Body of pancreas (tissue), 4 donors: ENCODE results near the gene SEZ6L2.

ENCODE experiments used
- POLR2A ChIP-seq, 3 donors: fragments of 450-650 bp; IDR thresholded peaks; one replicate each; pipeline ENCODE4 v1.6.1; 2016; ENCODE audit warnings: antibody characterized with exemption in 3 of 3, mild to moderate bottlenecking in 2 of 3
- TF ChIP-seq, protein P1 (sequence below), 7 experiments: fragments of 450-650 bp in 4 of 7; fragments of 200-600 bp in 3 of 7; sonication (generic) in 3 of 7; IDR thresholded peaks; one replicate each; pipeline ENCODE4 v1.5.1; 2016 to 2019; ENCODE audit warnings: antibody characterized with exemption in 7 of 7

DNA sequence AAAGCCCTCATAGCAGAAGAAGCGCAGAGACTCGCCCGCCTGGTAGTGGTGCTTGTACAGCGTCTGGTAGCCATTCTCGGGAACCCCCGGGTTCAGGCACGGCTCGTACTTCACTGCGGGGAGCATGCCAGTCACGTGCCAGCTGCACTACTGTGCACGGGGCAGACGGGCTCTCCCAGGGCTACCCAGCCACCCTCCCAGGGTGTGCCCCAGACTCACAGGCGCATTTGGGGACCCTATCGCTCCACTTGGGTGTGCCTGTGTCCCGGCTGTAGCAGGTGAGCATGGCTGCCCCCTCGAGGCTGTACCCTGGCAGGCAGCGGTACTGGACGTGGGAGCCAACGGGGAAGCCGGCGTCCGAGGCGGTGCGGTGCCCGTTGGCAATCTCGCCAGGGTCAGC is 26.0 kb downstream of the SEZ6L2 start:
- TF ChIP-seq, protein P1, sequence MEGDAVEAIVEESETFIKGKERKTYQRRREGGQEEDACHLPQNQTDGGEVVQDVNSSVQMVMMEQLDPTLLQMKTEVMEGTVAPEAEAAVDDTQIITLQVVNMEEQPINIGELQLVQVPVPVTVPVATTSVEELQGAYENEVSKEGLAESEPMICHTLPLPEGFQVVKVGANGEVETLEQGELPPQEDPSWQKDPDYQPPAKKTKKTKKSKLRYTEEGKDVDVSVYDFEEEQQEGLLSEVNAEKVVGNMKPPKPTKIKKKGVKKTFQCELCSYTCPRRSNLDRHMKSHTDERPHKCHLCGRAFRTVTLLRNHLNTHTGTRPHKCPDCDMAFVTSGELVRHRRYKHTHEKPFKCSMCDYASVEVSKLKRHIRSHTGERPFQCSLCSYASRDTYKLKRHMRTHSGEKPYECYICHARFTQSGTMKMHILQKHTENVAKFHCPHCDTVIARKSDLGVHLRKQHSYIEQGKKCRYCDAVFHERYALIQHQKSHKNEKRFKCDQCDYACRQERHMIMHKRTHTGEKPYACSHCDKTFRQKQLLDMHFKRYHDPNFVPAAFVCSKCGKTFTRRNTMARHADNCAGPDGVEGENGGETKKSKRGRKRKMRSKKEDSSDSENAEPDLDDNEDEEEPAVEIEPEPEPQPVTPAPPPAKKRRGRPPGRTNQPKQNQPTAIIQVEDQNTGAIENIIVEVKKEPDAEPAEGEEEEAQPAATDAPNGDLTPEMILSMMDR (IDR thresholded peaks at IDR 0.05), result no peak
- no peak for TF ChIP-seq POLR2A (IDR thresholded peaks at IDR 0.05)
